NCI-H774 (cell line): ENCODE data around the gene ATXN1.
"Not testable (repeated sequence)": the region's sequence is repeated elsewhere in the genome, so short reads cannot be mapped to it uniquely, and the experiment has no call there.

ENCODE experiments used
- DNase-seq: peaks from one replicate; lab custom pipeline; 2025; lab: John Stamatoyannopoulos, UW

Gene ATXN1

DNA sequence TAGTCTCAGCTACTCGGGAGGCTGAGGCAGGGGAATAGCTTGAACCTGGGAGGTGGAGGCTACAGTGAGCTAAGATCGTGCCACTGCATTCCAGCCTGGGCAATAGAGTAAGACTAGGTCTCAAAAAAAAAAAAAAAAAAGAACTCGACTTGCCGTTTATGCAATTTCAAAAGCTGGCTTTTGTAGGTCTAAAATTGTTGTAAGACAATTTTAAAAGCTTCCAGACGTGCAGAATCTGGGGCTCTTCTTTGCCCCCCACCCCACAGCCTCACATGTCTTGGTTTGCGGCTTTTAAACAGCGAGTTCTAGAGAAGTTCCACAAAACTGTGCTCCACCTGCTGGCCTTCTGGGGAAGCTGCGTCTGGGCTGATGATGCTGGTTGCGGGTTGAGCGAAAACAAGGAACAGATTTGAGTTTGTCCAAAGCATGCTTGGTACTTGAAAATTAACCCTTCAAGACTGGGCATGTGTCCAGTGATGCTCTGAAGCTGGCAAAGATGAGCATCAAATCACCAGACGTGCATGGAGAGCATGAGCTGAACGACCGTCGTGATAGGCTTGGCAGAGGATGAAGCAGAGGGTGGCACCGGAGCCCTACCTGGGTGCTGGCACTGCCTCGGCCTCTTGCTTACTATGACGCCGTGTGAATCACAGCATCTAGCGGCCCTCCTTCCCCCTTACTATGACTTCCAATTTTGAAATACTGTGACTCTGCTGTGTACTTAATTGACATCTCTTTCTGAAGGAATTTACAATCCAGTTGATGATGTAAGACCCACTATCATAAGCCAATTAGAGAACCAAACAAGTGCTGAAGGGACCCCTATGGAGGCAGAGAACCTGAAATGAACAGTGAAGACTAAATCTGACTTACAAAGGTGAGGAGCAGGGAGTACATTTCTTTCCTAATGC lies 351.5 kb downstream of the ATXN1 start:
- peak; percentile 26 for DNase-seq

DNA sequence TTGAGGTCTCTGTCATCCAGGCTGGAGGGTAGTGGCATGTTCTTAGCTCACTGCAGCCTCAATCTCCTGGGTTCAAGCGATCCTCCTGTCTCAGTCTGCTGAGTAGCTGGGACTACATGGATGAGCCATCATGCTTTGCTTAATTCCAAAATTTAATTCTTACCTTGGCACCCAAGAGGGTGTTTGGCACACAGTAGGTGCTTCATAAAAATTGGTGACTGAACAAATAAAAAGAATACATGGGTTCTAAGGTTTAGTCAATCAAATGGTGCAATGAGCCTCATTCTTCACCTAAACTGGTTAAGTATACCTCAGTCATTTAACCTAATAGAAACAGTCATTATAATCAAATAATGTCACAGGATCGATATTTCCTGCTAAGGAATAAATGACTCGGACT lies 352.5 kb downstream of the ATXN1 start:
- DNase-seq = no peak

DNA sequence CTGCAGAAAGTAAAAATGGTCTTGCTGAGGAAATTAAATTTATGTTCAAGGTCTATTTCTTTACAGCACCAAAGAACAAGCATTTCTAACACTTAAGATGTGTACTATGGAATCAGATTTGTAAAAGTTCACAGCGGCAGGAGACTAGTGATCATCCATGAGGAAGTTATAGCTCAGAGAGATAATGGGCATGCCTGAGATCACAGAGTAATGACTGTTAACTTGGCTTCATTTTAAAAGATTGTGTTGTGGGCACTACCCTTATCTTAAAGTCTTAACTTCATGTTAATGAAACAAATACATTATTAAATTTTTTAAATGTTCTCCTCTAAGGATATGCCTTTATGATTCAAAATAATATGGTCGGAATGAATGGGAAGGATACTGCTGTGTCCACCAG lies 354.3 kb downstream of the ATXN1 start:
- DNase-seq = no peak

DNA sequence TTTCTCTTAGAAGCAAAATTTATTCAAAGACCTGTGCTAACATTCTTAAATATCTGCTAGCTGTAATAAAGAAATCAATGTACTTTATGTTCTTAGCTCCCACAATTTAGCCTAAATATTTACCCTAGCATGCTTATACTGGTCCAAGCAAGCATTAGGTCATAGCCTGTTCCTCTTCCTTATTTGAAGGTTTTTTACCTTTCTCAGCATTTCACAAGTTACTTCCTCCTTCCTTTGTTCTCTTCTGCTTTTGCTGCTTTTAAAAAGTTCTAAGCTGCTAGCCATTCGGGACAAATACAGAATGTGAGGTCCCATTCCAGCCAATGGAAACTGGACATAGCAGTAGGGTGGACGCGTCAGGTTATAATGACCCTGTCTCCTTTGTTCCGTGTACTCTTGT lies 354.7 kb downstream of the ATXN1 start:
- not testable (repeated sequence) for DNase-seq

DNA sequence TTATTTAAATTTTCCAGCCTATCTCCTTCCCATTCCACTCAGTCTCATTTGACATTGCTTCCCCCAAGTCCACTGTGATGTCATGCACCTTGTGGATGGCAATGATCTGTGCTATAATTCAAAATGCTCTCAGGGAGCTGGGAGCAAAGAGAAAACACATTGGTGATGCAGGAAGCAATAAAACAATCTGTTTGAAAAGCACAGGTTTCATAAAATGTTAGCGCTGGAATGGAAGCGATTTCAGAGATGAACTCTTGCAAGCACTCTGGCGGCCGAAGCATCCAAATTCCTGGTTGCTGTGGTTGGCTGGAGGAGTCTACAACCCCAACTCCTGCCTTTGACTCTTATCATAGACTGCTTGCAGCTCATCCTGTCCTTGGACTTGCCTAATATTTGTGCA lies 355.9 kb downstream of the ATXN1 start:
- no peak for DNase-seq

DNA sequence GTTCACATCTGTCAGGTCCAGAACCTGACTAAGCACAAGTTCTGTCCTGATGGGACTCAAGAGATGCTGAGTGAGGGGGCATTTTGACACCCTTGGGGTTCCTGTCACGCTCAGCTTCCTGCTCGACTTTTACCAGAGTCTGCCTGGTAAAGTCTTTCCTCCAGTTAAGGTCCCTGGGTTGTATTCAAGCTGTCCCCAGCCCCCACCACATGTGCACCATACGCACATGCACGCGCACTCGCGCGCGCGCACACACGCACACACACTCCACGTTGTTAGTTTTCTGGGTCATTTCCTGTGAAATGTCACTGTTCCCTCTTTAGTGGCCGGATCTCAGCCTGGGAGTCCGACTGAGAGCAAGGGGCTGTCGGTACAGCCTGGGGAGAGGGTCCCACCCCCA lies 356.8 kb downstream of the ATXN1 start:
- no peak for DNase-seq

DNA sequence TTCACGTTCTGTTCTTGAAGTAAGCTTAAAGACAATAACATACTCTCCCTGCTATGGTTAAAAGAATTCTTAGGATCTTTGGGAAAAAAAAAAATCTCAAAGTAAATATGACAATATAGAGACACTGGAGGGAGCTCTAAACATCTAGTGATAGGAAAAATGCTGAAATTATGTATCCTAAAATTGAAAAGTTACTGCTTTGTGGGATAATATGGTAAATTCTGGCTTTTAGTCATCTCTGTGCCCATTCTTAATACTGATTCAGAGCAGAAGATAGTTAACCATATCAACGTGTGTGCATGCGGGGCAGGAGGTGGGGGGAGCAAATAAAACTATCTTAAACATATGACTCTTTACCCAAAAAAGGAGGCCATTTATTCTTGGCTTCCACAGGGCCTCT lies 357.4 kb downstream of the ATXN1 start:
- no peak for DNase-seq

DNA sequence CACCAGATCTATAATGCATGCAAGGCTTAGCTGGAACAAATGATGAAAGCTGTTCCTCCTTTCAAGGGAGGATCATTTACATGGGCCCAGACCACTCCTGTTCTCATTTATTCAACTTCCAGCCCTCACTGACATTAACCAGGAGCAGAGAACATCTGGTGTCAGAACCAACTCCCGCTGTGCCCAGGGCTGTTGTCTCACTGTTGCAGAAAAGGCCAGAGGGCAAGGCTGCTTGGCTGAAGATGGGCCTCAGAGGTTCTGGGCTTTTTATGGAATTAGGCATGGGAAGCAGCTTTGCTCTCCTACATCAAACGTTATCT lies 358.7 kb downstream of the ATXN1 start:
- DNase-seq = no peak

DNA sequence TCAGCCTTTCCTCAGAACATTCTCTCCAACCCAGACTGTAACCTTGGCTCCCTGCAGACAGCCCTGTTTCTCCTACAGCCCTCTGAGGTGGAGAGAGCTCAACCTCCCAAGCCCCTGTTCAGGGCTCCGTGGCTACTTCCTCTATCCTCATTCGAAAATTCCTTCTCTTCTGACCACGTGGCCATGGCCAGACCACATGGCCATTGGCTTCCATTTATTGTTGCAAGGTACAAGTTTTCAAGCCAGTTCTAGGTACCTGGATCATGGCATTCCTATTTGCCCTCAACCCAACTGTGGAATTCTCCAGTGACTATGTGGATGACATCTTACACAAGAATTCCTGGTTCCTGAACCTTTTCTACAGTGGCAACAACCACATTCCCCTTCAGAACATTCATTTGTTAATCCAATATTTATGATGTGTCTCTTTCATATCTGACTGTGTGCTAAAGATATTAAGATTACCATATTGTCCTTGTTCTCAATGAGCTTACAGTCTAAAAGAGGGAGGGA lies 361.0 kb downstream of the ATXN1 start:
- DNase-seq = no peak

DNA sequence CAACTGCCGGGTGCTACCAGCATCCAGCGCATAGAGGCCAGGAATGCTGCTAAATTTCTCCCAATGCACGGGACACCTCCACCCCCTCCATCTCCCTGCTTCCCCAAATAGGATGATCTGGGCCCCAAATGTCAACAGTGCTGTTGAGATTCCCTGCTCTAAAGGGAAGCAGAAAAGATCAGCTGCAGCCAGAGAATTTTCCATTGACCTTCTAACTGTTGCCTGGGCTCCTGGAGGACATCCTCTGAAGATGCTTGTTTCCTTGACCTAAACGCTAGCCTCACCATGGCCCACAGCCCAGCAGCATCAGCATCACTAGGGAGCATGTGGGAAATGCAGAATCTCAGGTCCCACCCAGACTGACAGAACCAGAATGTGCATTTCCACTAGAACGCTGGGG lies 361.6 kb downstream of the ATXN1 start:
- no peak for DNase-seq

DNA sequence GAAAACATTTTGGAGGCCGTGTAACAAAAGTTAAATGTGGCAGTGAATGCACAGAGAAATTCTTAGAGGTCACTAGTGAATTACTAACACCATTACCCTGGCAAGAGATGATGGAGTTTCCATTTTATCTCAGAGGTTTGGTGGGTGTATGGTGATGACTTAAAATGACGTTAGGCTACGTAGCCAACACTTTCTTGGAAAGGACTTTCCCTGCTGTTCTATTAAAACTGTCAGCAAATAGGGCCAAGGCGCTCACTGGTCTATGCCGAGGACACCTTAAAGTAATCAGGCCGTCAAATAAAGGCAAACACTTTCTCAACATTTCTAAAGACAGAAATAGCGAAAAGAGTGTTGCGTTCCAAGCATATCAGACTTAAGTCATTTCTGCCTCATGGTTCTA lies 362.1 kb downstream of the ATXN1 start:
- DNase-seq = no peak

DNA sequence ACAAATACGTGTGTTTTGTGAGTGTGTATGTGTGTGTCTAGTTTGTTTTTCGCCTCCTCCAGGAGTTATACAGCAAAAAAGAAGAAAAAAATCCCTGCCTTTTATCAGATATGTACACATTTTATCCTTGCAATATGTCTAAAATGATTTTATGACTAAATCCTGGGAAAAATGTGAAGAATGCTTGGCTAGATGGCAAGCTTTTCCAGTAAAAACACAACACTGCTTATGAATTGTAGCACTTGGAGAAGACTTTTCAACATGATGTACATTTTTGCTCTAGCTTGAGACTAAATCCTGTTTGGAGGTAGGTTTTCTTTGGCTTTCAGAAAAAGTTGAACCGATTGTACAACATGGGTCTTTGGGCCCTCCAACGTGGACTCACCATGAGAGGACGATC lies 362.7 kb downstream of the ATXN1 start:
- no peak for DNase-seq

DNA sequence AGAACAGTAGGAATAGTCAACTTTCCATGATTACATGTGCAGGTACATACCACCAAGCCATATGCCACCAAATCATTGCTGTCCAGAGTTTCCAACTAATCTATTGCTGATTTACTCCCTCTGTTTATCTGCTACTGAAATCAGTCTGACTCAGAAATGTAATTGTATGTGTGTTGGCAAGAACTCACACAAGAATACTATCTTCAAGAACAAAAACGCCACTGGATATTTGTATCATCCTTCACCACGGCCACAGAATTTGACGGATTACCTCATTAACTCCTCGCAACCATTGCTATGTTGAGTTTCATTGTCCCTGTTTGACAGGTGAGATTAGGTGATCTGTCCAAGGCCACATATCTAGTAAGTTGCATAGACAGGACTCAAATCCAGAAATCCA lies 363.6 kb downstream of the ATXN1 start:
- no peak for DNase-seq

DNA sequence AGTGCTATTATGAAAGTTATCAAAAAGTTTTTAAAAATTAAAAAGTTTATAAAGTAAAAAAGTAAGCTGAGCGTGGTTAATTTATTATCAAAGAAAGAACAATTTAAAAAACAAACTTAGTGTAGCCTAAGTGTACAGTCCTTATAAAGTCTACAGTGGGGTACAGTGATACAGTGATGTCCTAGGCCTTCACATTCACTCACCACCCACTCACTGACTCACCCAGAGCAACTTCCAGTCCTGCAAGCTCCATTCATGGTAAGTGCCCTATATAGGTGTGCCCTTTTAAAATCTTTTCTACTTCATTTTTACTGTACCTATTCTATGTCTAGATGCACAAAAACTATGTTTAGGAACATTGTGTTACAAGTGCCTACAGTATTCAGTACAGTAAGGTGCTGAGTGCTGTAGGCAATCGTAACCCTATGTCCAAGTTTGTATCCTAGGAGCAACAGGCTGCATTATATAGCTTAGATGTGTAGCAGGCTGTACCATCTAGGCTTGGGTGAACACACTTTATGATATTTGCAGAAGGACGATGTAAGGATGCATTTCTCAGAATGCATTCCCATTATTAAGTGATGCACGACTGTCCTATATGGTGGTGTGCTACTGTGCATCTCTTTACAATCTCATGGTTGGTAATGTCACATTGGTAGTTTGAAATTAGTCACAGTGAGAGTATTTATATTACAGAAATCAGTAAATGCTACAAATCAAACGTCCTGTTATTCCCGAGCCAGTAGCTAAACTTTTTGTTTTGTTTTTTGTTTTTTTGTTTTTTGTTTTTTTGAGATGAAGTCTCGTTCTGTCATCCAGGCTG lies 364.6 kb downstream of the ATXN1 start:
- no peak for DNase-seq

DNA sequence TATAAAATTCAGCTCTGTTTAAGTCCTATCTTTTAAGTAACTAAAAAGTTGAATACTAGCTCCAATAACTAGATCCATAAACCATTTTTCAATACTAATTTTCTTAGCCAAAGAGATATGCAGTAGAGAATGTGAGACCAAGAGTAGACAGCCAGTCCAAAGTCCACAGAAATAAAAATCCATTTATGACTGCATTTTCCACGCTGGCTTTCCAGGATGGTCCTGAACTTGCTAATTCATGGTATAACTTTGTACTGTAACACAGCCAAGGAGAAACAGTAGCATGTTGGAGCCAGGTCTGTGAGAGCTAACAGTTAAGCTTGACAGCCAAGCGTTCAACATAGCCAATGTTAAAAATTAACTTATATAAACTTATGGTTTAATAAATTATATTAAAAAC lies 366.6 kb downstream of the ATXN1 start:
- DNase-seq = no peak

DNA sequence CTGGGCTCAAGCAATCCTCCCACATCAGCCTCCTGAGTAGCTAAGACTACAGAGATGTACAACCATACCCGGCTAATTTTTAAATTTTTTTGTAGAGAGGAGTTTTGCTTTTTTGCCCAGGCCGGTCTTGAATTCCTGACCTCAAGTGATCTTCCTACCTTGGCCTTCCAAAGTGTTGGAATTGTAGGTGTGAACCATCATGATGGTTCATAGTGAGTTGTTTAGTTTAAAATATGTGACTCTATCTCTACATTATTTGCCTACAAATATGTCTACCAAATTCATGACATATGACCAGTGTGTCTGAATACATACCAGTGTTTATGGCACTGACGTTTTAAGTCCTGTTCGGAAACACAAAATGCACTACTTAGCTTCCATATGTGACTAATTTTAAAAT lies 367.9 kb downstream of the ATXN1 start:
- DNase-seq = no peak

DNA sequence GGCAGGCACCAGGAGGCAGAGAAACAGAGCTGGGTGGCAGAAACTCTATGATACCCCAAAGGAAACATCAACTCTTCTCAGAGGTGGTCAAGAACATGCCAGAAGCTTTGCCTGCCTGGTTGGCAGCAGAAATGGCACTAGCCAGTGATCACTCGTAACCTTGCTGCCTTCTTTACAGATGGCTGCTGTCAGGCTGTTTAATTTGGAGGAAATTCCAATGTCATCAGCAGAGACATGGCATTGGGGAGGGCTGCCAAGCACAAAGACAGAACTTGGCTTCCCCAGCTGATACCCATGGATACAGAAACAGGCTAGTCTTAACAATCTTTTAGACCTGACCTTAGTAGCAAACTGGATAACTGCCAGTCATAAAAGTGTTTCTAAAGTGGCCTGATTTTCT lies 369.2 kb downstream of the ATXN1 start:
- DNase-seq = no peak

DNA sequence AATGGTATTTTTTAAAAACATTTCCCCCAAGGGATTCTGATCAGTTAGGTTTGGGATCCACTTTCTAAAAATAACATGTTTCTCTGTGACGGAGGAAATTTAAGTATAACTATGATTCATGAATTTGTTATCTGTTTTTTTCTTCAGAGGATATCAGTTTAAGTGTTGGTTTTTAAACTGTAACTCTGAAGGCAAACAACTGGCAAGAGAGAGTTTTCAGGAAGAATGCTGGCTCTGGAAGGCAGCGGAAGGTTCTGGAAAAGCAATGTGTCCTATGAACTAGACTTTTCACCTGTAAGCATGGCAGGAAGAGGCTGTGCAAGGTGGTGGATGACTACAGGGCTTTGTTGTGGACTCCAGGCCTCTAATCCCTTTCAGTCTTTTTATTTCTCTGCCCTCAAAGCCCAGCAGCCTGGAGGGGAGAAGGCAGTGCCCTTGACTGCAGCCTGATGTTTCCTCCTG lies 369.8 kb downstream of the ATXN1 start:
- DNase-seq = no peak

DNA sequence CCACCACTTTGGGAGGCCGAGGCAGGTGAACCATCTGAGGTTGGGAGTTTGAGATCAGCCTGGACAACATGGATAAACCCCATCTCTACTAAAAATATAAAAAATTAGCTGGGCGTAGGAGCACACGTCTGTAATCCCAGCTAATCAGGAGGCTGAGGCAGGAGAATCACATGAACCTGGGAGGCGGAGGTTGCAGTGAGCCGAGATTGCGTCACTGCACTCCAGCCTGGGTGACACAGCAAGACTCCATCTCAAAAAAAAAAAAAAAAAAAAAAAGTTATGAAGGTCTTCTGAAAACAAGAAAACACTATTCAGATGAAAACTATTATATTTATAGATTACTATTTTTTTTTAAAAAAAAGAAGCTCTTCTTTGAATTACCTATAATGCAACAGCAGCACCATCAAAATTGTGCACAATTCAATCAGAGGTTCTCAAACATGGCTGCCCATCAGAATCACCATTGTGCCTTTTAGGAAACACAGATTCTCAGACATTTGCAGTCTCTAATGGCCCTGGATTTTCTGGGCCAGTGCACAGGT lies 370.3 kb downstream of the ATXN1 start:
- DNase-seq = not testable (repeated sequence)

DNA sequence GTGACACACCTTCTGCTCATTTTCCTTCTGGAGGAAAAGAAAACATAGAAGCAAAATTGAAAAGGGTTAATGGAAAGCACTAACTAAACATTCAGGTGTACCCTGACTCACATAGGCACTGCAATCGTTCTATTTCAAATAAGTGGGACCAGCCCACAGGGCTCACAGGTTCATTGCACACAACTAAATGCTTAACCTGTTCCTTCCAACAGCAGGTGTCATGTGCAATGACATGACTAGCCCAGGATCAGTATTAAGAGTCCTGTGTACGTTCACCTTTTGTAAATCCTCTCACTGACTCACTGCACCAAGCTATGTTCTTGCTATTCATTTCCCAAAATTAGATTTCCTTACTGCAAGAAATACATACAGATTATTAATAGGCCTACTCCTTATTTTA lies 371.6 kb downstream of the ATXN1 start:
- DNase-seq = no peak

DNA sequence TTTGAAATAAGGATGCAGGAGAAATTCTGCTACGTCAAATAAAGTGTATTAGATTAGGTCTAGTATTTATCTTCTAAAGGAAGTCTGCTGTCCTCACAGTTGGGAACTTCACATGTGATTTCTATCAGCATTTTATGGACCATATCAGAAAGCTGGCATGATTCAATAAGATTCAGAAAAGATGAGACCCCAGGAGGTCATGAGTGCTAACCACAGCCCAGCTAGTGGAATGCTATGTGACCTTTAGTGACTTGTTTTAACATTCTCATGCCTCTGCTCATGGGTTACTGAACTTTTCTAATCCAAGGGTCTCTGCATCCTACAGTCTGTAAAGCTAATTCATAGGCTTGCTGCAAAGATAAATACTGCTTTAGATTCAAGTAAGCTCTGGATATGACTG lies 372.8 kb downstream of the ATXN1 start:
- DNase-seq = no peak

DNA sequence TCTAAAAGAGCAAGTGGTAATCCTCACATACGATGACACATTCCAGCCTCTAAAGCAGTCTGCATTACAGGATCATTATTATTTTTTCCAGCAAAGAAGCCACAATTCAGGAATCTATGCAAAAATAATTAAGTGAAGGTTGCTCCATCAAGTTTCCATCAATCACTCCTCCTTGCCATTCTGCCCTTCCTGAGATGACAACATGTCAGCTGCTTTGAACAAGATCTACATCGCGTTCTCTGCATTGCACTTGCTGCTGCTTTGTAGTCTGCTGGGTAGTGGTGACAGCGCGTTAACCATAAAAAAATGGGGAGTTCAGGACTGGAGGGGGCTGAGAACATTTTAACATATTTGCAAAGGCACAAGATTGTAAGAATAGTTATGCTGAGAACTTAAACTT lies 375.2 kb downstream of the ATXN1 start:
- no peak for DNase-seq
